ENCODE results near the gene ACSS1.

GRCh38 chr20:25037288-25038102 is 20.4 kb downstream of the ACSS1 start:
- TF ChIP-seq CTCF (IDR thresholded peaks at IDR 0.05) (no peak), EZH2 (IDR thresholded peaks at IDR 0.05) (no peak)

All from neural progenitor cell (in vitro differentiated cells).